Measurements from ENCODE around the gene TNIP3.

Gene TNIP3

DNA sequence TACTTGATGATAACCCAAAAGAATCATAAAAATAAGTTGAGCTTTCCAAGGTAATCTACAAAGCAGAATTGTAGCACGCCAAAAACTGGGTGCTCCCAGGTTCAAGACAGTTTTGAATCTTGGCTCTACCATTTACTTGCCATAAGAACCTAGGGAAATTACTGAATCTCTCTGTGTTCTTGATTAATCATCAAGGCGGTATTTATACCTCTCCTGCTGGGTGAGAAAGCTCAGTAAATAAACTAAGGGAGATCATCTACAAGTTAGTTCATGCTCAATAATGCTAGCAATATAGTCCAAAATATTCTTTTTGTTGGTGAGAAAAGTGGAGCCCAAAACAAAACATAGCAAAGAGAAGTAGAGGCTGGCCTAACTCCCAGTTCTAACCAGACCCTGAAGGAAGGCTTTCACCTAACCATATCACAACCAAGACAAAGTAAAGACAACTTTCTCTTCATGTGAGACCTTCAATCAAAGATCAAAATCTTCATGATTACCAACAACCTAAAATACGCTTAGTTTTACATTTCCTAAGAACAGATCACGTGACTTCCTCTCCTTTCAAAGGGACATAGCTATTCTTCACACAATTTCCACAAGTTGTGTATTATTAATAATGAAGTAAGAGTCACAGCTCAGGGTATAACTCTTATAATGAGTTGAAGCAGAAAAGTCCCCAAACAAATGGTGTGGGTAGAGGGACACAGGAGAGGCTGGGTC lies 34.4 kb downstream of the TNIP3 start:
- TF ChIP-seq, protein P1, sequence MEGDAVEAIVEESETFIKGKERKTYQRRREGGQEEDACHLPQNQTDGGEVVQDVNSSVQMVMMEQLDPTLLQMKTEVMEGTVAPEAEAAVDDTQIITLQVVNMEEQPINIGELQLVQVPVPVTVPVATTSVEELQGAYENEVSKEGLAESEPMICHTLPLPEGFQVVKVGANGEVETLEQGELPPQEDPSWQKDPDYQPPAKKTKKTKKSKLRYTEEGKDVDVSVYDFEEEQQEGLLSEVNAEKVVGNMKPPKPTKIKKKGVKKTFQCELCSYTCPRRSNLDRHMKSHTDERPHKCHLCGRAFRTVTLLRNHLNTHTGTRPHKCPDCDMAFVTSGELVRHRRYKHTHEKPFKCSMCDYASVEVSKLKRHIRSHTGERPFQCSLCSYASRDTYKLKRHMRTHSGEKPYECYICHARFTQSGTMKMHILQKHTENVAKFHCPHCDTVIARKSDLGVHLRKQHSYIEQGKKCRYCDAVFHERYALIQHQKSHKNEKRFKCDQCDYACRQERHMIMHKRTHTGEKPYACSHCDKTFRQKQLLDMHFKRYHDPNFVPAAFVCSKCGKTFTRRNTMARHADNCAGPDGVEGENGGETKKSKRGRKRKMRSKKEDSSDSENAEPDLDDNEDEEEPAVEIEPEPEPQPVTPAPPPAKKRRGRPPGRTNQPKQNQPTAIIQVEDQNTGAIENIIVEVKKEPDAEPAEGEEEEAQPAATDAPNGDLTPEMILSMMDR (conservative IDR thresholded peaks at IDR 0.05; ENCODE audit: control insufficient read depth, insufficient read depth, low read depth, low read length), result no peak
- DNase-seq (ENCODE audit: low read depth), result no peak
- H3K4me3 ChIP-seq (ENCODE audit: control insufficient read depth, low read depth, low read length), result no peak overlapping the region

GRCh38 chr4:121127100-121127499 lies 37.0 kb downstream of the TNIP3 start:
- DNase-seq (ENCODE audit: low read depth), result no peak
- TF ChIP-seq, protein P1 (conservative IDR thresholded peaks at IDR 0.05; ENCODE audit: control insufficient read depth, insufficient read depth, low read depth, low read length), result no peak
- H3K4me3 ChIP-seq (ENCODE audit: control insufficient read depth, low read depth, low read length), result no peak overlapping the region

GRCh38 chr4:121126449-121127006 lies 37.6 kb downstream of the TNIP3 start:
- TF ChIP-seq, protein P1 (conservative IDR thresholded peaks at IDR 0.05; ENCODE audit: control insufficient read depth, insufficient read depth, low read depth, low read length), result no peak
- no peak for DNase-seq (ENCODE audit: low read depth)
- no peak overlapping the region for H3K4me3 ChIP-seq (ENCODE audit: control insufficient read depth, low read depth, low read length)

DNA sequence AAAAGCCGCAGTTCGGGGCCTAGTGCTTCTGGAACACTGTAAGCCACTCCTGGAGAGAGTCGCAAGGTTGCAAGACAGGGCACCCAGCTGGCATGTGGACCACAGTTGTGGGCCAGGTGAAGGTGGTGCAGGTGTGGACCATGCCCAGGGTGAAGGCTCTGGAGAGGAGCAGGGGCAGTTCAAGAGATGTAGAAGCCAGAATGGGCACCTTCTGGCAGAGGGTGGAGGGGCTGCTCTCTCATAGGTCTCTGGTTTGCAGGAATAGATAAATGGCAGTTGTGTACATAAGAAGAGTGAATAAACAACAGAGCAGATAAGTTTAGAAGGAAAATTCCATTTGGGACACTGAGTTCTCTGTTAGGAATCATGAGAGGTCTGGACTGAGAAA lies 38.6 kb downstream of the TNIP3 start:
- DNase-seq (ENCODE audit: low read depth), result no peak
- no peak overlapping the region for H3K4me3 ChIP-seq (ENCODE audit: control insufficient read depth, low read depth, low read length)
- TF ChIP-seq, protein P1 (conservative IDR thresholded peaks at IDR 0.05; ENCODE audit: control insufficient read depth, insufficient read depth, low read depth, low read length), result no peak

DNA sequence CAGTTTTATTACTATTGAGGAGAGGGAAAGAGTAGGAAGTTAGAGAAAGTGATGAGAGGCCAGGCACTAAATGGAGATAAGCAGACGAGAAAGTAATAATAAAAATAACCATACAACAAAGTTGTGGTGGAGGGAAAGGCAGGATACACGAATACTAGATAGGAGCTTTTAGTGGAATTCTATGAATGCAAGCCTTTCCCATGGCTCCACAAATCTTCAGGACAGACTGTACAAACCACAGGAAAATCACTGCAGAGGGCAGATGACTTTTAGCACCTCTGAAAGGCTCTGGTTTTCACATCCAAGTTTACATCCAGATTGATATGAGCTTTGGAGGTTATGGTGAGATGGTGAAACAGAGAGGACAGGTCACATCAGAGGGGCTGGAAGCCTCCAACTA lies 41.5 kb downstream of the TNIP3 start:
- TF ChIP-seq, protein P1 (conservative IDR thresholded peaks at IDR 0.05; ENCODE audit: control insufficient read depth, insufficient read depth, low read depth, low read length), result no peak
- DNase-seq (ENCODE audit: low read depth), result no peak

DNA sequence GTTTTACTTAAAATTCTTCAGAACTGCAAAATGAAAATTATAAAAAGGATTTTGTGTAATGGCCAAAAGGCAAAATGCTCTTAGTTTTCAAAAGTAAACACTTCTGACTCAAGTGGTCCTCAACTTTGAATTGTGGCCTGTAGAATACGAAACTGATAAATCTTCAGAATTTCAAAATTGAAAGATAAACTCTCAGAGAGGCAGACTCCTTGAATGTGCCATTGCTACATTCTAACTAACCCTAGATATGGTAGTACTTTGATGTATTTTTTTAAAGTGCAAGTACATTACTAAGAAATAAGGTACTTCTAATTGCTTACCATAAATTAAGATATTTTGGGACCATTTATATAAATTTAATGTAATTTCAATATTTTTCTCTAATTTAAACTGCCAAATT lies 44.4 kb downstream of the TNIP3 start:
- TF ChIP-seq, protein P1 (conservative IDR thresholded peaks at IDR 0.05; ENCODE audit: control insufficient read depth, insufficient read depth, low read depth, low read length), result no peak
- no peak for DNase-seq (ENCODE audit: low read depth)
- H3K4me3 ChIP-seq (ENCODE audit: control insufficient read depth, low read depth, low read length), result no peak overlapping the region

More for the DNA sequence above, 41.5 kb downstream of the TNIP3 start:
- H3K4me3 ChIP-seq (ENCODE audit: control insufficient read depth, low read depth, low read length), result no peak overlapping the region
